HepG2 (cell line): ENCODE results near the gene OTOG. TPM values are rescaled to one million over a fixed set of nuclear protein-coding genes. Genes with fewer than 3 reads are reported as not detected.

Experiments used
- ATAC-seq: fragments of 200-7000 bp; cut with Tn5 transposase; 3 replicates; pipeline ENCODE4 v1.9.1; 2020; ENCODE audit warnings: mild to moderate bottlenecking, moderate library complexity
- BruUV-seq: library from RNA; stranded (reverse); fragments of 400-500 nt; replicated peaks from 2 replicates; lab custom pipeline; 2021; lab: Mats Ljungman, UMichigan
- CTCF ChIA-PET: fragments of 300-600 bp; formaldehyde crosslinking; extraction: SDS; loops from one replicate; lab custom pipeline; 2021; ENCODE audit warnings: low total read pairs, inconsistent platforms, low intra/inter-chr PET ratio; lab: Yijun Ruan, JAX
- POLR2A ChIA-PET: fragments of 350-600 bp; sonication (Branson Sonifier 250); formaldehyde crosslinking; loops from one replicate; lab custom pipeline; 2020; ENCODE audit warnings: antibody characterized with exemption, inconsistent platforms; lab: Yijun Ruan, JAX
- DNase-seq: peaks from one replicate; pipeline ENCODE4 v3.0.0-alpha.2; 2015; ENCODE audit warnings: low spot score
- FAIRE-seq: peaks from 3 replicates; lab custom pipeline; 2011; peaks lifted over from hg19 to GRCh38; lab: Jason Lieb, UNC
- H2AFZ ChIP-seq: one replicate; pipeline ENCODE4 v1.6.1; 2011; ENCODE audit warnings: low read length, inconsistent platforms
- H3K27ac ChIP-seq: fragments of 300-600 bp; 3 replicates; pipeline ENCODE4 v1.8.0; 2011; ENCODE audit warnings: mixed run types, mild to moderate bottlenecking, mixed read lengths, low read length, inconsistent platforms; ENCODE audit not compliant: insufficient read depth; ENCODE audit errors: extremely low read length
- H3K27me3 ChIP-seq, 2 experiments: fragments of 200-600 bp in 1 of 2; 2 replicates in 1 of 2; 3 replicates in 1 of 2; pipeline versions ENCODE4 v1.6.0 to v1.8.0; 2011; ENCODE audit warnings: low read length in 2 of 2, mild to moderate bottlenecking in 2 of 2, moderate library complexity in 2 of 2, inconsistent platforms in 1 of 2; ENCODE audit not compliant: insufficient read depth in 2 of 2, control insufficient read depth in 1 of 2
- H3K36me3 ChIP-seq, 2 experiments: fragments of 200-600 bp in 1 of 2; replicated peaks in 1 of 2; 2 replicates in 1 of 2; 3 replicates in 1 of 2; pipeline versions ENCODE4 v1.5.1 to v1.8.0; 2011; ENCODE audit warnings: low read length in 2 of 2, inconsistent platforms in 1 of 2; ENCODE audit not compliant: insufficient read depth in 2 of 2, control insufficient read depth in 1 of 2
- H3K4me1 ChIP-seq: 2 replicates; pipeline ENCODE4 v1.5.1; 2012; ENCODE audit warnings: low read length, inconsistent platforms; ENCODE audit not compliant: insufficient read depth
- H3K4me2 ChIP-seq: 2 replicates; pipeline ENCODE4 v1.6.0; 2011; ENCODE audit warnings: low read depth, low read length, inconsistent platforms
- H3K4me3 ChIP-seq, 3 experiments: fragments of 200-600 bp in 1 of 3; sonication (generic), shearing (Covaris generic) in 1 of 3; replicated peaks in 1 of 3; 2 replicates each; pipeline ENCODE4 v1.5.1; 2011 to 2016; ENCODE audit warnings: low read length in 3 of 3, inconsistent platforms in 2 of 3, low read depth in 2 of 3, mild to moderate bottlenecking in 2 of 3, control low read depth in 1 of 3, mixed read lengths in 1 of 3; ENCODE audit not compliant: insufficient read depth in 1 of 3
- H3K79me2 ChIP-seq: one replicate; pipeline ENCODE4 v1.6.1; 2011; ENCODE audit warnings: low read length, inconsistent platforms; ENCODE audit not compliant: insufficient read depth
- H3K9ac ChIP-seq: 2 replicates; pipeline ENCODE4 v1.6.0; 2011; ENCODE audit warnings: mild to moderate bottlenecking, low read depth, low read length, inconsistent platforms; ENCODE audit not compliant: insufficient read depth
- H3K9me3 ChIP-seq: 2 replicates; pipeline ENCODE4 v1.5.1; 2012; ENCODE audit warnings: mild to moderate bottlenecking, low read length
- H4K20me1 ChIP-seq: 2 replicates; pipeline ENCODE4 v1.6.0; 2011; ENCODE audit warnings: inconsistent platforms, mild to moderate bottlenecking, low read length, moderate library complexity; ENCODE audit not compliant: insufficient read depth
- HNRNPL ChIP-seq: fragments of 200-400 bp; formaldehyde crosslinking; IDR thresholded peaks from 2 replicates; pipeline ENCODE4 v1.6.1; 2017; ENCODE audit warnings: mild to moderate bottlenecking, low read depth, low read length
- LCORL ChIP-seq, 2 experiments: fragments of 450-650 bp in 1 of 2; sonication (generic) in 1 of 2; formaldehyde crosslinking in 1 of 2; IDR thresholded peaks; 2 replicates each; pipeline versions ENCODE4 v1.5.0 to v1.6.1; 2017 to 2020; ENCODE audit warnings: antibody characterized with exemption in 1 of 2, missing genetic modification reagents in 1 of 2
- WGBS: methylation state at CpG from one replicate; pipeline ENCODE4 v1.1.6; 2017; ENCODE audit warnings: low lambda C conversion rate; 5-methylcytosine and 5-hydroxymethylcytosine counted together
- in situ Hi-C: cut with HindIII; loops from 2 replicates; pipeline ENCODE4 v1.10.0; 2017; ENCODE audit warnings: low pct_unique_long_range_greater_than_20kb; ENCODE audit not compliant: extremely low pct_ligation_motif_present
- intact Hi-C: fragments of 100-400 bp; cut with micrococcal nuclease; formaldehyde crosslinking; loops from one replicate; pipeline ENCODE4 v1.10.0; 2022; ENCODE audit not compliant: unreplicated experiment
- polyA plus RNA-seq, 8 experiments: library from polyadenylated mRNA; depleted of rRNA in 3 of 8; stranded (reverse) in 7 of 8; unstranded in 1 of 8; fragments of >200 nt; fragmentation: Illumina TruSeq in 4 of 8; extraction: Trizol in 4 of 8; gene quantifications; 2 replicates each; pipeline versions ENCODE4 v1.2.1 to v1.2.3, GENCODE V29; 2011 to 2016; ENCODE audit warnings: low read depth in 4 of 8, missing spikeins in 1 of 8, mixed read lengths in 1 of 8; ENCODE audit not compliant: insufficient read depth in 1 of 8
- total RNA-seq, 5 experiments: library from RNA; depleted of rRNA; stranded (reverse); fragments of >200 nt; fragmentation: Illumina TruSeq; extraction: Trizol; gene quantifications; 2 replicates each; pipeline ENCODE4 v1.2.3, GENCODE V29; 2016; ENCODE audit warnings: low read depth in 1 of 5
- TF ChIP-seq, protein P1 (sequence below): sonication (generic); formaldehyde crosslinking; IDR thresholded peaks from 2 replicates; pipeline ENCODE4 v1.4.0; 2020; ENCODE audit warnings: mild to moderate bottlenecking, missing genetic modification reagents

Gene OTOG
- total and polyA plus RNA-seq, 2 of the 13 experiments (the other 11 are each of a cell fraction or from before 2014, with no cell fraction given) = not detected

DNA sequence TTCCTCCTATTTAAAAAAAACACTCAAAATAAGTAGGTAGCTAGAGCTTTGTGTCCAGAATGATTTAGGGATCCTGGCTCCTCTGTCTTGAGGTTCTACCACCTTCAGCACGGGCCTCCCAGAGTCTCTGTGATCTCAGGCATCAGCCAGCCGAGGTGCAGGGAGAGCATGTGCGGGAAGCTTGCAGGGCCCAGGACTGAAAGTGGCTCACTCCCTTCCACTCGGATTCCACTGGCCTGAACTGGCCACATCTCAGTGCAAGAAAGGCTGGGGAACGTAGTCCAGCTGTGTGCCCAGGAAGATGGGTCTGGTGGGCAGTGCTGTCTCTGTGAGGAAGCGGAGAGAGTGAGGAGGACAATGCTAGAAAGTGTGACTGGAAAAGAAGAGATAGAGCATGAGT lies 104.0 kb downstream of the OTOG start:
- WGBS = 18% methylated on average over 6 of the region's 6 CpGs

More for the DNA sequence above, 104.0 kb downstream of the OTOG start:
- no peaks in the 10 kb centered on the region for H4K20me1 ChIP-seq
- H3K27ac ChIP-seq = no peak overlapping the region
- H3K36me3 ChIP-seq = no peaks in the 10 kb centered on the region
- no peak overlapping the region for H3K4me3 ChIP-seq
- H3K9ac ChIP-seq = no peak overlapping the region
- TF ChIP-seq HNRNPL = no peak
- TF ChIP-seq, protein P1, sequence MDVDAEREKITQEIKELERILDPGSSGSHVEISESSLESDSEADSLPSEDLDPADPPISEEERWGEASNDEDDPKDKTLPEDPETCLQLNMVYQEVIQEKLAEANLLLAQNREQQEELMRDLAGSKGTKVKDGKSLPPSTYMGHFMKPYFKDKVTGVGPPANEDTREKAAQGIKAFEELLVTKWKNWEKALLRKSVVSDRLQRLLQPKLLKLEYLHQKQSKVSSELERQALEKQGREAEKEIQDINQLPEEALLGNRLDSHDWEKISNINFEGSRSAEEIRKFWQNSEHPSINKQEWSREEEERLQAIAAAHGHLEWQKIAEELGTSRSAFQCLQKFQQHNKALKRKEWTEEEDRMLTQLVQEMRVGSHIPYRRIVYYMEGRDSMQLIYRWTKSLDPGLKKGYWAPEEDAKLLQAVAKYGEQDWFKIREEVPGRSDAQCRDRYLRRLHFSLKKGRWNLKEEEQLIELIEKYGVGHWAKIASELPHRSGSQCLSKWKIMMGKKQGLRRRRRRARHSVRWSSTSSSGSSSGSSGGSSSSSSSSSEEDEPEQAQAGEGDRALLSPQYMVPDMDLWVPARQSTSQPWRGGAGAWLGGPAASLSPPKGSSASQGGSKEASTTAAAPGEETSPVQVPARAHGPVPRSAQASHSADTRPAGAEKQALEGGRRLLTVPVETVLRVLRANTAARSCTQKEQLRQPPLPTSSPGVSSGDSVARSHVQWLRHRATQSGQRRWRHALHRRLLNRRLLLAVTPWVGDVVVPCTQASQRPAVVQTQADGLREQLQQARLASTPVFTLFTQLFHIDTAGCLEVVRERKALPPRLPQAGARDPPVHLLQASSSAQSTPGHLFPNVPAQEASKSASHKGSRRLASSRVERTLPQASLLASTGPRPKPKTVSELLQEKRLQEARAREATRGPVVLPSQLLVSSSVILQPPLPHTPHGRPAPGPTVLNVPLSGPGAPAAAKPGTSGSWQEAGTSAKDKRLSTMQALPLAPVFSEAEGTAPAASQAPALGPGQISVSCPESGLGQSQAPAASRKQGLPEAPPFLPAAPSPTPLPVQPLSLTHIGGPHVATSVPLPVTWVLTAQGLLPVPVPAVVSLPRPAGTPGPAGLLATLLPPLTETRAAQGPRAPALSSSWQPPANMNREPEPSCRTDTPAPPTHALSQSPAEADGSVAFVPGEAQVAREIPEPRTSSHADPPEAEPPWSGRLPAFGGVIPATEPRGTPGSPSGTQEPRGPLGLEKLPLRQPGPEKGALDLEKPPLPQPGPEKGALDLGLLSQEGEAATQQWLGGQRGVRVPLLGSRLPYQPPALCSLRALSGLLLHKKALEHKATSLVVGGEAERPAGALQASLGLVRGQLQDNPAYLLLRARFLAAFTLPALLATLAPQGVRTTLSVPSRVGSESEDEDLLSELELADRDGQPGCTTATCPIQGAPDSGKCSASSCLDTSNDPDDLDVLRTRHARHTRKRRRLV (CRISPR knock-in tag) = no peak
- no peak for TF ChIP-seq LCORL (IDR thresholded peaks at IDR 0.05)
- TF ChIP-seq LCORL (CRISPR knock-in tag; IDR thresholded peaks at IDR 0.05) = no peak
- H3K4me1 ChIP-seq = peaks cover 13% of the 10 kb centered on the region
- H3K4me2 ChIP-seq = no peak overlapping the region
- H3K27me3 ChIP-seq = peaks cover 3 to 49% of the 10 kb centered on the region in 2 experiments; a peak in 4 of 5 replicates
- FAIRE-seq = no peak
- POLR2A ChIA-PET = no interaction called here
- no TSS peak for BruUV-seq
- no peak for ATAC-seq
- H3K9me3 ChIP-seq = no peaks in the 10 kb centered on the region
- no peak for DNase-seq
- CTCF ChIA-PET = no interaction called here
- H3K79me2 ChIP-seq = no peaks in the 10 kb centered on the region
- H2AFZ ChIP-seq = no peak overlapping the region
- intact Hi-C loops (no loop called here), in situ Hi-C loops (no loop called here)
